A673 (cell line): ENCODE results near the gene ADGRB2. TPM values are rescaled to one million over a fixed set of nuclear protein-coding genes. Genes with fewer than 3 reads are reported as not detected.
A peak's percentile ranks its signal among the peaks of the same experiment; 100 is the strongest.

Experiments
- BruUV-seq: library from RNA; stranded (reverse); fragments of 400-500 nt; replicated peaks from 2 replicates; lab custom pipeline; 2021; lab: Mats Ljungman, UMichigan
- CTCF ChIA-PET: fragments of 300-600 bp; sonication (Branson Sonifier 250); formaldehyde crosslinking; loops from one replicate; lab custom pipeline; 2022; ENCODE audit warnings: antibody characterized with exemption; lab: Charles Lee
- POLR2A ChIA-PET: fragments of 300-600 bp; sonication (Branson Sonifier 250); formaldehyde crosslinking; loops from one replicate; lab custom pipeline; 2022; ENCODE audit warnings: antibody characterized with exemption; ENCODE audit not compliant: low non-redundant PET; lab: Charles Lee
- DNase-seq: peaks from one replicate; pipeline ENCODE4 v3.0.0-alpha.2; 2015; ENCODE audit warnings: low spot score
- H3K27ac ChIP-seq: fragments of 200-600 bp; sonication (generic); 2 replicates; pipeline ENCODE4 v1.5.1; 2016; ENCODE audit warnings: mixed run types, low read depth, mild to moderate bottlenecking, mixed read lengths, antibody characterized with exemption, low read length; ENCODE audit not compliant: poor library complexity, severe bottlenecking
- H3K27me3 ChIP-seq: fragments of 200-600 bp; sonication (generic); replicated peaks from 2 replicates; pipeline ENCODE4 v1.6.1; 2017; ENCODE audit warnings: mixed run types, low read depth, mild to moderate bottlenecking, mixed read lengths, antibody characterized with exemption, low read length; ENCODE audit not compliant: insufficient read depth, poor library complexity
- H3K36me3 ChIP-seq: fragments of 200-600 bp; sonication (generic); 2 replicates; pipeline ENCODE4 v1.6.1; 2016; ENCODE audit warnings: mixed run types, mild to moderate bottlenecking, mixed read lengths, antibody characterized with exemption, low read length; ENCODE audit not compliant: insufficient read depth, poor library complexity, severe bottlenecking
- H3K4me1 ChIP-seq: fragments of 200-600 bp; sonication (generic); 2 replicates; pipeline ENCODE4 v1.6.1; 2017; ENCODE audit warnings: mixed run types, mild to moderate bottlenecking, mixed read lengths, antibody characterized with exemption, low read length; ENCODE audit not compliant: insufficient read depth, poor library complexity, severe bottlenecking
- H3K4me3 ChIP-seq: fragments of 200-600 bp; sonication (generic); 2 replicates; pipeline ENCODE4 v1.5.1; 2016; ENCODE audit warnings: low read depth, mixed run types, mild to moderate bottlenecking, mixed read lengths, low read length; ENCODE audit not compliant: poor library complexity, severe bottlenecking
- H3K9me3 ChIP-seq: fragments of 200-600 bp; sonication (generic); 2 replicates; pipeline ENCODE4 v1.6.1; 2016; ENCODE audit warnings: mixed run types, low read depth, mild to moderate bottlenecking, mixed read lengths, antibody characterized with exemption, low read length; ENCODE audit not compliant: poor library complexity, severe bottlenecking
- CTCF ChIP-seq: fragments of 300-800, 200-600 bp; sonication (generic); conservative IDR thresholded peaks from 2 replicates; pipeline ENCODE4 v1.5.1; 2017; ENCODE audit warnings: low read depth, mild to moderate bottlenecking, antibody characterized with exemption, low read length, moderate library complexity, mixed read lengths
- EZH2 ChIP-seq: fragments of 200-600 bp; sonication (generic); IDR thresholded peaks from 2 replicates; pipeline ENCODE4 v1.6.1; 2017; ENCODE audit warnings: borderline replicate concordance, low read depth, mild to moderate bottlenecking, mixed read lengths, antibody characterized with exemption, low read length; ENCODE audit not compliant: poor library complexity, severe bottlenecking
- intact Hi-C: fragments of 100-400 bp; cut with micrococcal nuclease; formaldehyde crosslinking; loops from one replicate; pipeline ENCODE4 v1.10.0; 2022; ENCODE audit not compliant: unreplicated experiment
- total RNA-seq: library from RNA; stranded (reverse); gene quantifications from 2 replicates; pipeline ENCODE4 v1.2.3, GENCODE V29; 2021

ADGRB2 gene
- total RNA-seq, 1 experiment from 2014 or later: 5.9 TPM

DNA sequence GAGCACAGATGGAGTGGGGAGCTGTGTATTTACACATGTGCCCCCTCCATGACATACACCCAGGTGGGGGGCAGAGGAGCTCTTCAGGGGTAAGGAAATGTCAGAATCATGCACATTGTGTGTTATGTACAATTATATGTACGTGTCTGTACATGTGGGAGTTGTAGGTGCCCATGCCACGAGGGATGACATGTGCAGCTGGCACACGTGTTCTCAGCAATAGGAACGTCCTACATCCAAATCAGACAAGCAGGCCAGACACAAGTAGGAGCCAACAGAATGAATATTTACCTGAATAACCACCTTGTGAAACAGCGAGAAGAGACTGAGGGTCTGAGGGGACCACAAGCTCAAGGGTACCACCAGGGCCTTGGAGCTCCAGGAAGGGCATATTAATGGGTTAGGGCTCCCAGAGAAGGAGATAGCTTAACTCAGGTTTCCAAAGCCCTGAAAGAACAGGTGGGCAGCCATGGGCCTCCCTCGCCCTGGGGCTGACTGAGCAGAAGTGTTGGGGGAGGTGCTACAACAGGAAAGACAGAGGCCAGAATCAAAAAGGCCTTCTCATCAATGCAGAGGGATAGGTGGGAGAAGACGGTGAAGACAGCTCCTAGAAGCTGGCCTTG, 63.6 kb downstream of the ADGRB2 start:
- BruUV-seq: no TSS peak
- Histone ChIP-seq H3K36me3 (no peaks in the 10 kb centered on the region), H3K9me3 (no peaks in the 10 kb centered on the region), H3K4me1 (peaks cover 42% of the 10 kb centered on the region), H3K27me3 (no peaks in the 10 kb centered on the region), H3K27ac (peak overlapping the region; percentile 8), H3K4me3 (no peak overlapping the region)
- CTCF ChIA-PET: interaction anchor here (0.5 to 0.6 kb wide), 3 partner anchors 89 to 820 kb away, joined by 3 to 7 read pairs (median 5); partner anchors contain the start of gene SERINC2
- intact Hi-C loops: no loop called here
- peak; percentile 28 for DNase-seq
- POLR2A ChIA-PET: no interaction called here
- no peak for TF ChIP-seq CTCF
- TF ChIP-seq EZH2: no peak

DNA sequence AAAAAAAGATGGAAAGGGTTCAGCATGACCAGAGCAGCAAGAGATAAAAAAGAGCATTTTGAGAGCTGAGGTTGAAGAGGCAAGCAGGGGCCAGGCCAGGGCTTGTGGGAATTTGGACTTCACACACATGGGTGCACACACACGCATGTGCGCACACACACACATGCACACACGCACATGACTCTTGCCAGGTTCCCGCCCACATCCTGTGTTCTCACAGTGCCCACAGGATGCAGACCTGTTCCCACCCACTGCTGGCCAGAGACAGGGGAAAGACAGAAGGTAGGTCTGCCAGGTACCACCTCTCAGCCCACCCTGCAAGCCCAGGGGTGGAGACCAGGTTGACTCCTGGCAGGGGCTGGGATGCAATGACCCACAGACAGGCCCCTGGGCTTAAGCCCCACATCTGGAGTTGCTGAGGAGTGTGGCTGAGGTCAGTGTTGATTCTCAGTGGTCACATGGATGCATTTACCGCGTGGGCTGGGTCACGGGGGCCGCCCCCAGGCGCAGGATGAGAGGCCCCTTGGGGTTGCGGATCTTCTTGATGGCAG, 64.7 kb downstream of the ADGRB2 start:
- CTCF ChIA-PET: no interaction called here
- H3K36me3 ChIP-seq: no peaks in the 10 kb centered on the region
- DNase-seq: no peak
- H3K27me3 ChIP-seq: no peaks in the 10 kb centered on the region
- BruUV-seq: no TSS peak
- no peaks in the 10 kb centered on the region for H3K9me3 ChIP-seq
- POLR2A ChIA-PET: no interaction called here
- H3K4me3 ChIP-seq: no peak overlapping the region
- intact Hi-C loops: no loop called here
- no peak overlapping the region for H3K27ac ChIP-seq
- no peak for TF ChIP-seq EZH2
- no peak for TF ChIP-seq CTCF
- H3K4me1 ChIP-seq: peaks cover 30% of the 10 kb centered on the region

DNA sequence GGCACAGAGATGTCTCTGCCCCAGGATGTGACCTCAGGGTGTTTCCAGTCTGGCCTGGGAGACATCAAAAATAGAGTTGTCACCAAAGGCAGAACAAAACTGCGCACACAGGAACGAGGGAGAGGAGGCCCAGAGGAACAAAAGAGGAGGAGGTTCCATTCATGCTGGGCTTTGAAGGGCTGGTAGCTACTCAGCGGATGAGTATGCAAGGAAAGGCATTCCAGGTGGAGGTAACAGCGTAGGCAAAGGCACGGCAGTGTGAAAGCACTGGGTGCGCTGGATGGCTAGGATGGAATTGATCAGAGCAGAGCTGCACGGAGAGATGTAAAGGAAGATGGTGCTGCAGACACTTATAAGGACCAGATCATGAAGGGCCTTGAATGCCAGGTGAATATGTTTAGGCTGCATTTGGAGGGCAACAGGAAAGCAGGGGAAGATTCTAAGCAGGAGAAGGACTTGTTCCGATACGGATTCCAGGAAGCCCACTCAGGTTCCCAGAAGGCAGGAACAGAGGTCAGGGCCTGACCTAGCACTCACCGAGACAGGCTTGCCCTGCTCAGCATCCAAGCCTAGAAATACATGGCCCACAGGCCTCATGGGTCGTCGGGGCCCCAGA, 66.7 kb downstream of the ADGRB2 start:
- no peaks in the 10 kb centered on the region for H3K27me3 ChIP-seq
- H3K9me3 ChIP-seq: no peaks in the 10 kb centered on the region
- BruUV-seq: no TSS peak
- POLR2A ChIA-PET: no interaction called here
- H3K27ac ChIP-seq: no peak overlapping the region
- intact Hi-C loops: no loop called here
- no peak for TF ChIP-seq CTCF
- H3K4me3 ChIP-seq: no peak overlapping the region
- DNase-seq: no peak
- H3K4me1 ChIP-seq: peaks cover 17% of the 10 kb centered on the region
- H3K36me3 ChIP-seq: no peaks in the 10 kb centered on the region
- CTCF ChIA-PET: no interaction called here
